AG10803 (cell line): ENCODE results near the gene NR2F6.

Experiments
- DNase-seq: peaks from one replicate; pipeline ENCODE4 v3.0.0; 2010; ENCODE audit warnings: low read depth
- H3K4me3 ChIP-seq: 2 replicates; pipeline ENCODE4 v1.5.1; 2011; ENCODE audit warnings: mild to moderate bottlenecking, low read length, control low read depth
- CTCF ChIP-seq: conservative IDR thresholded peaks from 2 replicates; pipeline ENCODE4 v1.5.1; 2011; ENCODE audit warnings: mild to moderate bottlenecking, low read length, control low read depth, inconsistent platforms

NR2F6 gene

GRCh38 chr19:17226002-17226933, 19.5 kb downstream of the NR2F6 start, which contains the start of gene OCEL1:
TSS of gene OCEL1 (plus strand) at chr19:17226226. CDS start at chr19:17226248, 22 bp downstream.
- DNase-seq: peak; percentile 97
- H3K4me3 ChIP-seq: peak within 1 kb of the TSS; percentile 87
- no peak for TF ChIP-seq CTCF

GRCh38 chr19:17225053-17225452, 20.7 kb downstream of the NR2F6 start:
- H3K4me3 ChIP-seq: no peak overlapping the region
- DNase-seq: no peak
- no peak for TF ChIP-seq CTCF

GRCh38 chr19:17220207-17220758, 25.4 kb downstream of the NR2F6 start:
- TF ChIP-seq CTCF: no peak
- DNase-seq: peak; percentile 72
- no peak overlapping the region for H3K4me3 ChIP-seq

GRCh38 chr19:17219286-17219685, 26.4 kb downstream of the NR2F6 start:
- H3K4me3 ChIP-seq: no peak overlapping the region
- TF ChIP-seq CTCF: no peak
- DNase-seq: no peak

- no peak for DNase-seq
- H3K4me3 ChIP-seq: peak overlapping the region; percentile 84
- no peak for TF ChIP-seq CTCF
Observed at GRCh38 chr19:17216058-17216670, 29.6 kb downstream of the NR2F6 start.

- DNase-seq: peak; percentile 93
- no peak for TF ChIP-seq CTCF
- H3K4me3 ChIP-seq: peak within 1 kb of the TSS; percentile 84
Observed at GRCh38 chr19:17215127-17215971, 30.4 kb downstream of the NR2F6 start, which contains the start of gene USE1. TSS of gene USE1 (plus strand) at chr19:17215357. CDS start at chr19:17215406, 49 bp downstream.
